Heart left ventricle (tissue), 13 donors: ENCODE measurements around the gene CRIP2.

Experiments
- CTCF ChIP-seq, 12 donors: fragments of 200-600 bp; sonication (generic) in 4 of 12; IDR thresholded peaks; one replicate each; pipeline versions ENCODE4 v1.5.0 to v1.8.0; 2018 to 2022; ENCODE audit warnings: antibody characterized with exemption in 12 of 12, mild to moderate bottlenecking in 5 of 12
- POLR2A ChIP-seq, 2 donors: fragments of 450-650 bp; IDR thresholded peaks; one replicate each; pipeline ENCODE4 v1.6.1; 2017; ENCODE audit warnings: antibody characterized with exemption in 2 of 2, mild to moderate bottlenecking in 2 of 2, moderate library complexity in 2 of 2
- donor health status: ischemic (EF 13 %, LVEDD 7.1; RV severe dilation, severe dysfunction).
- donor health status: DM: no; HTN: yes; CAD: no.
- donor health status: DM: no; HTN: no; CAD: no.
- donor health status: ischemic (EF 25% LVEDD 6.9; RV normal size, moderate dysfunction).
- donor health status: ischemic (EF 25% LVEDD 5.7; RV mildly dilated, moderate dysfunction).
- donor health status: ischemic (EF 35%, LVEDD 5.7; RV mildly dilated, moderate dysfunction).
- donor health status: nonischemic (EF 11% LVEDD 7.7; RV severe dilation, severe dysfunction).
- donor health status: DM: yes; HTN: yes; CAD: no.
- donor health status: PGD.
- donor health status: ischemic (EF 29% LVEDD 5.4; RV normal size, mild dysfunction).
- donor health status: nonischemic (EF 23%, LVEDD 6.1; RV moderate dilation, normal function).

- no peak for TF ChIP-seq CTCF (IDR thresholded peaks at IDR 0.05)
- no peak for TF ChIP-seq POLR2A (IDR thresholded peaks at IDR 0.05)
Measured at GRCh38 chr14:105449276-105450122, 25.1 kb upstream of the CRIP2 start.
